HEK293 (cell line): ENCODE results near the gene CTDSPL2.

Source experiments
- CTCF ChIP-seq: fragments of 450-650 bp; formaldehyde crosslinking; IDR thresholded peaks from 2 replicates; pipeline ENCODE4 v1.5.1; 2016; ENCODE audit warnings: missing biosample characterization, missing genetic modification characterization
- ZBTB8A ChIP-seq: fragments of 450-650 bp; formaldehyde crosslinking; IDR thresholded peaks from 2 replicates; pipeline ENCODE4 v1.5.1; 2016; ENCODE audit warnings: missing biosample characterization, missing genetic modification characterization

- TF ChIP-seq ZBTB8A (tag by site-specific recombination), result no peak
- no peak for TF ChIP-seq CTCF
Observed at GRCh38 chr15:44541282-44541958, 114.0 kb downstream of the CTDSPL2 start.
